Left hindlimb (tissue), 1 donor: ENCODE data around the gene CUL2.
"Not testable (repeated sequence)": the region's sequence is repeated elsewhere in the genome, so short reads cannot be mapped to it uniquely, and the experiment has no call there.

ENCODE experiments used
- DNase-seq: peaks from one replicate; pipeline ENCODE4 v3.0.0-alpha.2; 2018

The CUL2 gene

DNA sequence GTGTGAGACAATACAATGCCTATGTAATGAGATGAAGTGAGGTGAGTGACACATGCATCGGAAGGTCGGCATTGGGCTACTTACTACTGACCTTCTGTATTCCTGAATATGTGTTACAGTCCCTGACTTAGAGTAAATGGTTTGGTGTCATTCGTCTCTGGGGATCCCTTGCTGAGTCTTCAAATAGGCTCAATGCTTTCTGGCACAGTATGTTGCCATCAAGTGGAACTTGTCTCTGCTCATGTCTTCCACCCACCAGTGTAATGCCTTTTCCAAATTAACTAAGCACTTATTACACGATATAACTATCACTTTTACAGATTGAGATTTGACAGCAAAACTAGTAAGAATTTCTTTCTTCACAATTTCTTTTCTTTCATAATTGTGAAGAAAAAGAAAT is 10.9 kb downstream of the CUL2 start:
- no peak for DNase-seq

- no peak for DNase-seq
Measured at GRCh38 chr10:35075228-35075627, 14.9 kb downstream of the CUL2 start.

- no peak for DNase-seq
Measured at GRCh38 chr10:35074266-35074665, 15.9 kb downstream of the CUL2 start.

DNA sequence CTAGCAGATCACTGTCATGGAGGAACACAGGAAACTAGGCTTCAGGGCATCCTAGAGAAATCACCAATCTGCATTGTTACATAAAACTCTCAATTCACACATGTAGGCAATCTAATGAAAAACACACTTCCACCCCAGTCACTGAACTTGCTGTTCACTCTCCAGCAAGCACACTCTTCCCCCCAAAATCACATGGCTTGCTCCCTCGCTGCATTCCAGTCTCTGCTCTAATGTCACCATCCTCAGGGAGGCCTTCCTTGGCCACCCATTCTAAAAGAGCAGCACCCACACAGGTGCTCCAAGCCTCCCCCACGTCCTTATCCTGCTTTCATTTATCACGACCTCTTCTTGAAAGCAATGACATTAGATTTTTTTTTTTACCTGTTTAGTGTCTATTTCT is 19.6 kb downstream of the CUL2 start:
- DNase-seq: no peak

DNA sequence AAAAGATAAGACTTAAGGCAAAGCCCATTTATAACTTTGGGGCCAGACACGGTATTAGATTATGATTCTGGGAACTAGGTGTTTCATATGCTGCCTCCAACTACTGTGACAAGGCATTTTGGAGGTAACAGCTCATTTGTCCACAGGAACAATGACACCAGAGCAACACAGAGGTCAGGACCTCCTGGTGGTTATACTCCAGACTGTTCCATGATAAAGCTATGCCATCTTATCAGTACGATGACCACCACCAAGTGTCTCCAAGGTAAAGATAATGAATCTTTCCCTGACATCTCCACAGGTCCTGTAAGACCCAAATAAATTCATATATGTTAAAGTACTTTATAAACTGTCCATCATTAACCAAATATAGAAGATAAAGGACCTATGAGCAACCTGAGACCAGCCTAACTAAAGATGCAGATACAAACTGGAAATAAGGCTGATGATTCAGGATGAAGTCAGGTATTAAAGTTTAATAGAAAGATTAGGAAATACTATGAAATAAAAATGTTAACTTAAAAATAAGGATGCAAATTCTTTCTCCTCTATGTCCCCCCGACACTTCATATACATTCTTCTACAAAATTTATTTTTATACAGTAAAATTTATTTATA is 26.2 kb downstream of the CUL2 start:
- no peak for DNase-seq

DNA sequence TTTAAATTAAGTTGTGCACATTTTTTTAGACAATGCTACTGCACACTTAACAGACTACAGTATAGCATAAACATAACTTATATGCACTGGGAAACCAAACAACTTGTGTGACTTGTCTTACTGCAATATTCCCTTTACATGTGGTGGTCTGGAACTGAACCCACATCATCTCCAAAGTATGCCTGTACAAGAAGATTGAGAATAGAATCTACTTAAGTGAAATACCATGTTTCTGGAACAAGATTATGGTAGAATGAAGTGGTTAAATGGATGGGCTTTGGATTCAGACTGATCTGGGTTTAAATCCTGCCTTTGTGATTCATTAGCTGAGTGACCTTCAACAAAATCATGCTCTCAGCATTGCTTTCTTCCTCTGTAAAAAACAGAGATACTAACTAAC is 30.7 kb downstream of the CUL2 start:
- DNase-seq: no peak

GRCh38 chr10:35058686-35059085 is 31.5 kb downstream of the CUL2 start:
- DNase-seq: no peak

GRCh38 chr10:35058134-35058533 is 32.0 kb downstream of the CUL2 start:
- DNase-seq: no peak

GRCh38 chr10:35056686-35057085 is 33.5 kb downstream of the CUL2 start:
- no peak for DNase-seq

GRCh38 chr10:35056133-35056532 is 34.0 kb downstream of the CUL2 start:
- DNase-seq: no peak

DNA sequence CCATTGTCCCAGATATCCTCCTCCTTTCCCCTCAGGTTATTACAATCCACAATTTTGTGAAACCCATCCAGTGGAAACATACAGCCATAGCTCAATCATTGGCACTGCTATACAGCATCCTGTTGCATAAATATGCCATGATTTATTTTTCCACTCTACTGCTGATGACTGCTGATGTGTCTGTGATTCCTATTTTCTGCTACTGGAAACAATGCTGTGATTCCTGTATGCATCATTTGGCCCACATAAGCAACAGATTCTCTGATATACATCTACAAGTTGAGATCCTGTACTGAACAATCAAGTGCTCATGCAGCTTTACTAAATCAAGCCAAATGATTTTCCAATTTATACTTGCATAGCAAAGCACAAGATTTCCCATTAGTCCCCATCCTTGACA is 39.6 kb downstream of the CUL2 start:
- no peak for DNase-seq

DNA sequence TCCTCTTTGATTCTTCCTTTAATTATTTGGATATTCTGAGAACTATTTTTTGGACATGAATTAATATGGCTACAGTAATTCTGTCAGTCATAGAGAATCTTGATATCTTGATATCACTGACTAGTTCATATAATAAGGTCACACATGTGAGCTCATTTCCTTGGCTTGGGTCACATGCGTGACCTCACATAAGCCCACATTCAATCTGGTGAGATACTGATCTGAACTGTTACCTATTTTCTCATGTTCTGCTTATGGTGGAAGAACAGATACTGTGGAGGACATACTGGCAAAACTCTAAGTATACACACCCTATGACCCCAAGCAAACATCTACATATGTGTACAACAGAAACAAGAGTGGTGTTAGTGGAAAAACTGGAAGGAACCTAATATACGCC is 44.1 kb downstream of the CUL2 start:
- no peak for DNase-seq

- DNase-seq: not testable (repeated sequence)
Measured at GRCh38 chr10:35045275-35045674, 44.9 kb downstream of the CUL2 start.

DNA sequence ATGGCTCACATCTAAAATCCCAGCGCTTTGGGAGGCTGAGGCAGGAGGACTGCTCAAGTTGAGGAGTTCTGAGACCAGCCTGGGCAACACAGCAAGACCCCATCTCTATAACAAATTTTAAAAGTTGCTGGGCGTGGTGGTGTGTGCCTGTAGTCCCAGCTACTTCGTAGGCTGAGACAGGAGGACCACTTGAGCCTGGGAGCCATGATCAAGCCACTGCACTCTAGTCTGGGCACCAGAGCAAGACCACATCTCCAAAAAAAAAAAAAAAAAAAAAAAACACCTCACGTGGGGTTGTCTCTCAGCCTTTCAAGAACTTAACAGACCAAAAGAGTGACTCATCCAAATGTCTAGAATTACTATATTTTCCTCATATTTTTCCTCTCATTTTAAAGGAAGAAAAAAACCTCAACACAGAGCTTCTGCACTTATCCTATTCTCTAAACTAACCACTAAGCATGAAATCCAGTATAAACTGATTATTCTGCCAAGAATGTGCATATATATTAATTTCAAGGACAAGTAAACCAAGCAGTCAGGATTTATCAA is 46.3 kb downstream of the CUL2 start:
- no peak for DNase-seq

DNA sequence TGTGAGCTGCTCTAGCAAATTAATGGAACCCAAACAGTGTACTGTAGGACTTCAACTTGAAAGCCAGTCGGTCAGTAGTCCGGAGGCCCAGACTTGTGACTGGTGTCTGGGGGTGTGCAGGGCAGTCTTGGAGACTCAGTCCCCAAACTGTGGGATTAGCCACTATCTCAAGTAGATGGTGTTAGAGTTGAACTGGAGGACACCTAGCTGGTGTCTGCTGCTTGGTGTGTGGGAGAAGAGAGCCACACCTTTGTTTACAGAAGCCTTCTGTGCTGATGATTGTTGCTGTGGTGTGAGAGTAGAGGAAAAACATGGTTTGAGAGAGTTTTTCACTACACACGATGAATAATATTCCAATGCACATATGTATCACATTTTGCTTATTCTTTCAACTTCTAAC is 47.4 kb downstream of the CUL2 start:
- DNase-seq: no peak

- no peak for DNase-seq
Measured at GRCh38 chr10:35041502-35041879, 48.6 kb downstream of the CUL2 start.

GRCh38 chr10:35040760-35041501 is 49.2 kb downstream of the CUL2 start:
- DNase-seq: no peak

DNA sequence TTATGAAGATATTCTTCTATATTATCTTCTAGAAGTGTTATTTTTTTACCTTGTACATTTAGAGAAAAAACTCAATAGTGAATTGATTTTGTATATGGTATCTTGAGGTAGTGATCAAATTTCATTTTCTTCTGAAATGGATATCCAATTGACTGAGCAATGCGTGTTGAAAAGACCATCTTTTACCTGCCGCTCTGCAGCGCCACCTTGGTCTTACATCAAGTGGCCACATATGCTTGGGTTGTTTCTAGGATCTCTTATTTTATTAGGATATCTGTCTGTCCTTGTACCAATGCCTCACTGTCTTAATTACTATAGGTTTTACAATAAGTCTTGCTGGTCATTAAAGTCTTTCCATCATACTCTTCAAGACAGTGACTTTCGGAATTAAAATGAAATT is 53.0 kb downstream of the CUL2 start:
- no peak for DNase-seq

GRCh38 chr10:35035606-35036005 is 54.5 kb downstream of the CUL2 start:
- no peak for DNase-seq

GRCh38 chr10:35027567-35027966 is 62.6 kb downstream of the CUL2 start:
- no peak for DNase-seq

DNA sequence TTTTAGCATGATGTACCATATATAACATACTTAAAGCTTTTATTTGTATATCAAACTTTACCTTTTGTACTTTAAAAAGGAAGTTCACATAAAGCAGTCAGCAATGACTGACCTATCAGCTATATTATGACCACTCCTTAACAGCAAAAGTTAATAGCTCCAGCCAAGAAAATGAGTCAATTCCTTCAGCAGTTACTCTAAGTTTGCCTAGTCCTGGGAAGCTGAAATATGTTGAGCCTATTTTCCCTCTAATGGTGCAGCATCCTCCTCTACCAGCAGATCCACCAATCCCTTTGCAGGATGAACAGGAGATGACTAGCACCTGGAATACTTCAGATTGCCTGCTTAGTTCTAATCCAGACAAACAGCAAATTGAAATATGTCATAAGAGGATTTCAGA is 64.2 kb downstream of the CUL2 start:
- DNase-seq: no peak

DNA sequence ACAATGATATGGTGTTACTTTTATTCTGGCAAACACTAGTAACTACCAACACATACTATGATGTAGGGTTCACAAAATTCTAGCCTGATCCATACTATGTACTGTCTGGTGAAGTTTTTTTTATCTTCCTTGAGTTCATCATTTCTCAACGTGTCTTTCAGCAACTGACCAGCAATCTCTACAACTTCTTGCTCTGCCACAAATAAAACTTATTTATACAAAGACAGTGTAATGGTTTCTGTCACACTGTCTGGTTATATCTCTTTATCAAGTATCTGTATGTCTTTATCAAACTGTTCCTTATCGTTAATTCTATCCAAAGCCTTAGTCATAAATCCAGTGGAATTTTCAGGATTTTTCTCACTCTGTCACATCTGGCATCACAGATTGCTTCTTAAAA is 69.7 kb downstream of the CUL2 start:
- DNase-seq: no peak

DNA sequence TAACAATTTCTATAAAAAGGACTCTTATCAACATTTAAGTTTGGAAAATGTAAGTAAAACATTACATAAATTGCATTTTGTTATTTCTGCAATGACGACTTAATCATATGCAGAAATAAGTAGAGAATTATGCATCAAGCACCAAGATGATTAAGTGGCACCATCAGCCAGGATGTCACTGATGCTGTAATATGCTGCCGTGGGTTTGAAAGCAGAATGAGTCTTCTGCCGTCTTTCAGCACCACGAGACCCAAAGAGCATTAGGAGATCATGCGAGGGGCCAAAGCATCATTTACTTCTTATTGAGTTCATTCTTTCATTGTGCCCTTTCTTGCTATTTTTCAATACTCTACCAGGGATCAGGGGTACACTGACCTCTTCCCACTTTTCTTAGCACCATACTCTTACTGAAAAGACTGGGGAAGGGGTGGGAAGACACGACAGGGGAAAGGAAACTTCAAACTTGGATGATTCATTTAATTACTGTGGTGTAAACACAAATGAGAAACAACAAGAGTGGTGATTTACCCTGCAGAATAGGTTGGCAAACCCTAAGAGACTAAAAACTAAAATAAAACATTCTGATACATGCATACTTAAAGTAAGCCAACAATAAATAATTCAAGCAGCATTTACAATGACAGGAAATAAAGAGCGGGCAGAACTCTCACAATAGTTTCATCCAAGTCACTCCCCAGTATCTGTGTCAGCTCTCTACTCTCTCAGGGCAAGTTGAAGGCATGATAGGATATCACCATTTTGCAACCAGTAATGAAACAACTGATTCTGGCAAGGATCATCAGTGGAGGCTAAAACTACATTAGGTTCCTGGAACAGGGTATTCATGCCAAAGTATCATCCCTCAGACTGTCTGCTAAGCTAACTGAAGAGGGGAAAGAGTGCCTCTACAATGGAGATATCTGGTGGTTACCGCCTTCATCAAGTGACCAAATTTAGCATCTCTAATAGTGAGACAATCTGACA is 70.8 kb downstream of the CUL2 start:
- no peak for DNase-seq
